ENCODE data around the gene MAP2K5.

The MAP2K5 gene

DNA sequence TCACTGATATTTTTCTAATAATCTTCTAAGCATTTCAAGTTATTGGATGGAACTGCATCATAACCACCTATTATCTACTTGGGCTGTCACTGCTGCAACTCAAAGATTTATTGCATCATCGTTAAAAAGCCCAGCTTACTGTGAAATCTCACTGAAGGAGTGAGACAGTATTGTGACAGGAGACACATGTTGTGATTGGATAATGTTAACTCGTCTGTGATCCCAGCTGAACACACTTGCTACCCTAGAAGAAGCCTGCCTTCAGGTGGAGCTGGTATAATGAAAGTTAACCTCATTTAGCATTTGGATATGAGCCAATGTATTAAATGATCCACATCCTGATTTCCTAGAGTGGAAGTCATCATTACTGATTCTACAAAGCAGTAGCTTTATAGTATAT, 138.1 kb downstream of the MAP2K5 start:
- Histone ChIP-seq H3K27ac (ENCODE audit: low read length) (no peak overlapping the region), H2AFZ (ENCODE audit: low read length) (no peak overlapping the region), H3K79me2 (ENCODE audit: low read length) (no peaks in the 10 kb centered on the region)

GRCh38 chr15:67685008-67685599, 142.6 kb downstream of the MAP2K5 start:
- peak; percentile 26 for DNase-seq
- H3K9me2 ChIP-seq (replicated peaks; ENCODE audit: insufficient read depth, low read length): no peaks in the 10 kb centered on the region
- no peak overlapping the region for H3K4me2 ChIP-seq (ENCODE audit: low read depth, low read length)
- TF ChIP-seq EZH2 (optimal IDR thresholded peaks at IDR 0.05; ENCODE audit: low read depth, low read length) (no peak), EZH2phosphoT487 (IDR thresholded peaks at IDR 0.05; ENCODE audit: low read length) (no peak), CTCF (IDR thresholded peaks at IDR 0.05; ENCODE audit: low read length) (no peak)
- no peaks in the 10 kb centered on the region for H3K79me2 ChIP-seq (ENCODE audit: low read length)
- no peak overlapping the region for H3K9ac ChIP-seq (ENCODE audit: low read length)
- no peaks in the 10 kb centered on the region for H3K36me3 ChIP-seq (replicated peaks; ENCODE audit: insufficient read depth, low read length)
- H4K20me1 ChIP-seq (ENCODE audit: insufficient read depth, low read length): no peaks in the 10 kb centered on the region
- no peak overlapping the region for H3K27ac ChIP-seq (ENCODE audit: low read length)
- no peaks in the 10 kb centered on the region for H3F3A ChIP-seq (ENCODE audit: insufficient read depth, low read length)
- peaks cover 3% of the 10 kb centered on the region; the same call in 1 of the 2 replicates for H3K9me3 ChIP-seq (replicated peaks; ENCODE audit: insufficient read depth, low read length)
- no peaks in the 10 kb centered on the region for H3K27me3 ChIP-seq (replicated peaks; ENCODE audit: insufficient read depth, low read length)
- H3K4me1 ChIP-seq (ENCODE audit: low read length): no peaks in the 10 kb centered on the region; the same call in 1 of the 2 replicates
- no peak overlapping the region for H2AFZ ChIP-seq (ENCODE audit: low read length)
- no peak overlapping the region for H3K4me3 ChIP-seq (ENCODE audit: low read length)

More for the DNA sequence above, 138.1 kb downstream of the MAP2K5 start:
- H4K20me1 ChIP-seq (ENCODE audit: insufficient read depth, low read length): no peaks in the 10 kb centered on the region
- H3K4me3 ChIP-seq (ENCODE audit: low read length): no peak overlapping the region
- H3K9ac ChIP-seq (ENCODE audit: low read length): no peak overlapping the region
- H3F3A ChIP-seq (ENCODE audit: insufficient read depth, low read length): no peaks in the 10 kb centered on the region
- DNase-seq: no peak
- H3K27me3 ChIP-seq (replicated peaks; ENCODE audit: insufficient read depth, low read length): no peaks in the 10 kb centered on the region
- H3K9me2 ChIP-seq (replicated peaks; ENCODE audit: insufficient read depth, low read length): no peaks in the 10 kb centered on the region
- H3K9me3 ChIP-seq (replicated peaks; ENCODE audit: insufficient read depth, low read length): peaks cover 3% of the 10 kb centered on the region; the same call in 1 of the 2 replicates
- H3K36me3 ChIP-seq (replicated peaks; ENCODE audit: insufficient read depth, low read length): no peaks in the 10 kb centered on the region
- TF ChIP-seq EZH2 (optimal IDR thresholded peaks at IDR 0.05; ENCODE audit: low read depth, low read length): no peak
- TF ChIP-seq EZH2phosphoT487 (IDR thresholded peaks at IDR 0.05; ENCODE audit: low read length): no peak
- TF ChIP-seq CTCF (IDR thresholded peaks at IDR 0.05; ENCODE audit: low read length): no peak
- H3K4me2 ChIP-seq (ENCODE audit: low read depth, low read length): no peak overlapping the region
- H3K4me1 ChIP-seq (ENCODE audit: low read length): no peaks in the 10 kb centered on the region; the same call in 1 of the 2 replicates

DNA sequence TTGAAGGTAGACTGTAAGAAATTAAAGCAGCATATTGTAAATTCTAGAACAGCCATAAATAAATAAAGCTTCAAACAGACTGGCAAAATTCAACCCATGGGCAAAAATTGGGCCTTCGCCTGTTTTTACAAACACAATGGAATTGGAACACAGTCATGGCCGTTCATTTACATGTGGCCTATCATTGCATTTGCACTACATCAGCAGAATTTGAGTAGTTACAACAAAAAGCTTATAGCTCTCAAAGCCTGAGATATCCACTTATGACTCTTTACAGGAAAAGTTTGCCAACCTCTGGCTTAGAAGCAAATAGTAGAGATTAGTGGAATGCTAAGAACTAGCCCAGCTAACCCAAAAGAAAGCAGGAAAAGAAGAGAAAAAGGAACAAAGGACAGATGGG, 143.2 kb downstream of the MAP2K5 start:
- H3K4me1 ChIP-seq (ENCODE audit: low read length): no peaks in the 10 kb centered on the region
- no peaks in the 10 kb centered on the region for H3K79me2 ChIP-seq (ENCODE audit: low read length)
- H3K36me3 ChIP-seq (replicated peaks; ENCODE audit: insufficient read depth, low read length): no peaks in the 10 kb centered on the region
- H3K27ac ChIP-seq (ENCODE audit: low read length): no peak overlapping the region
- H3K9ac ChIP-seq (ENCODE audit: low read length): no peak overlapping the region
- H3K9me3 ChIP-seq (replicated peaks; ENCODE audit: insufficient read depth, low read length): peaks cover 3% of the 10 kb centered on the region; the same call in 1 of the 2 replicates
- no peaks in the 10 kb centered on the region for H3K27me3 ChIP-seq (replicated peaks; ENCODE audit: insufficient read depth, low read length)
- no peaks in the 10 kb centered on the region for H3F3A ChIP-seq (ENCODE audit: insufficient read depth, low read length)
- DNase-seq: no peak
- no peak overlapping the region for H3K4me3 ChIP-seq (ENCODE audit: low read length)
- H3K4me2 ChIP-seq (ENCODE audit: low read depth, low read length): no peak overlapping the region
- TF ChIP-seq CTCF (IDR thresholded peaks at IDR 0.05; ENCODE audit: low read length) (no peak), EZH2phosphoT487 (IDR thresholded peaks at IDR 0.05; ENCODE audit: low read length) (no peak), EZH2 (optimal IDR thresholded peaks at IDR 0.05; ENCODE audit: low read depth, low read length) (no peak)
- H3K9me2 ChIP-seq (replicated peaks; ENCODE audit: insufficient read depth, low read length): no peaks in the 10 kb centered on the region
- no peak overlapping the region for H2AFZ ChIP-seq (ENCODE audit: low read length)
- H4K20me1 ChIP-seq (ENCODE audit: insufficient read depth, low read length): no peaks in the 10 kb centered on the region

Measured in MM.1S (cell line).